Prostate gland (tissue), 2 donors: ENCODE data around the gene SRGAP1. TPM values are rescaled to one million over a fixed set of nuclear protein-coding genes. Genes with fewer than 3 reads are reported as not detected.

Source experiments
- DNase-seq: peaks from one replicate; pipeline ENCODE4 v3.0.0-alpha.2; 2019; ENCODE audit warnings: low spot score
- H3K27ac ChIP-seq, 2 donors: fragments of 200-600 bp; sonication (generic); 2 replicates each; pipeline ENCODE4 v1.5.1; 2017 to 2019
- H3K27me3 ChIP-seq: fragments of 200-600 bp; sonication (generic); replicated peaks from 2 replicates; pipeline ENCODE4 v1.5.1; 2019; ENCODE audit not compliant: insufficient read depth
- H3K36me3 ChIP-seq, 2 donors: fragments of 200-600 bp; sonication (generic); 1 replicate in 1 of 2; 2 replicates in 1 of 2; pipeline versions ENCODE4 v1.5.1 to v1.8.1; 2017 to 2019
- H3K4me1 ChIP-seq: fragments of 200-600 bp; sonication (generic); replicated peaks from 2 replicates; pipeline ENCODE4 v1.5.1; 2019
- H3K4me3 ChIP-seq, 2 donors: fragments of 200-600 bp; sonication (generic); 2 replicates each; pipeline ENCODE4 v1.5.1; 2017 to 2019
- H3K9me3 ChIP-seq: fragments of 200-600 bp; sonication (generic); 2 replicates; pipeline ENCODE4 v1.5.1; 2017
- POLR2A ChIP-seq: fragments of 450-650 bp; IDR thresholded peaks from one replicate; pipeline ENCODE4 v1.6.1; 2016; ENCODE audit warnings: antibody characterized with exemption, mild to moderate bottlenecking
- POLR2AphosphoS5 ChIP-seq: sonication (generic); formaldehyde crosslinking; IDR thresholded peaks from one replicate; pipeline ENCODE4 v1.6.1; 2017; ENCODE audit warnings: antibody characterized with exemption
- whole genome bisulfite sequencing: methylation state at CpG from one replicate; pipeline ENCODE4 v1.1.5; 2018; 5-methylcytosine and 5-hydroxymethylcytosine counted together
- intact Hi-C: fragments of 100-400 bp; cut with DNase I; formaldehyde crosslinking; loops from one replicate; pipeline ENCODE4 v1.14.2; 2022
- total RNA-seq, 2 donors: library from RNA; depleted of rRNA; stranded (reverse); fragments of >200 nt; gene quantifications; one replicate each; pipeline ENCODE4 v1.1.0, GENCODE V29; 2016
- TF ChIP-seq, protein P1 (sequence below), 4 experiments: fragments of 200-600 bp in 2 of 4; fragments of 450-650 bp in 2 of 4; sonication (generic) in 2 of 4; IDR thresholded peaks; 1 replicate in 3 of 4; 2 replicates in 1 of 4; pipeline ENCODE4 v1.5.1; 2016 to 2019; ENCODE audit warnings: antibody characterized with exemption in 4 of 4, mild to moderate bottlenecking in 2 of 4, moderate library complexity in 2 of 4

Gene SRGAP1
- total RNA-seq, 2 donors from 2014 or later, result 4.6 to 16.1 TPM

DNA sequence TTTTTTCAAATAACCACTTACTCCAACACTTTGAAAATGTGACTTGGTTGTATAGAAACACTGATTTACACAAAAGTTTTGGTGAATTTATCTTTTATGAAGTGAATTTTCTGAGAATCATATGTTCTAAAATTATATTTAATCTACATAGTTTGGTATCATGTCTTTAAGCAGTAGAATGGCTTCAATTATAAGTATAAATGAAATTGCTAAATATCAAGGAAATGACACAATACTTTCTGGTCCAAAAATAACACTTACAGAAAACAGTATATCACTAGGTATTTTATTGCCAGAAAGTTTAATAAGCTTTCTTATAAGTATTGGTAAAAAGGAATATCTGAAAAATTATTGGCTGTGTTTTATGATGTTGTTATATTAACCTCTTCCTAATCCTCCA lies 90.9 kb downstream of the SRGAP1 start:
- H3K9me3 ChIP-seq, result no peaks in the 10 kb centered on the region
- DNase-seq, result no peak
- no peak overlapping the region for H3K4me3 ChIP-seq
- intact Hi-C loops, result no loop called here
- H3K27me3 ChIP-seq, result no peaks in the 10 kb centered on the region
- H3K36me3 ChIP-seq, result no peaks in the 10 kb centered on the region
- H3K4me1 ChIP-seq, result no peaks in the 10 kb centered on the region
- H3K27ac ChIP-seq, result no peak overlapping the region
- TF ChIP-seq, protein P1, sequence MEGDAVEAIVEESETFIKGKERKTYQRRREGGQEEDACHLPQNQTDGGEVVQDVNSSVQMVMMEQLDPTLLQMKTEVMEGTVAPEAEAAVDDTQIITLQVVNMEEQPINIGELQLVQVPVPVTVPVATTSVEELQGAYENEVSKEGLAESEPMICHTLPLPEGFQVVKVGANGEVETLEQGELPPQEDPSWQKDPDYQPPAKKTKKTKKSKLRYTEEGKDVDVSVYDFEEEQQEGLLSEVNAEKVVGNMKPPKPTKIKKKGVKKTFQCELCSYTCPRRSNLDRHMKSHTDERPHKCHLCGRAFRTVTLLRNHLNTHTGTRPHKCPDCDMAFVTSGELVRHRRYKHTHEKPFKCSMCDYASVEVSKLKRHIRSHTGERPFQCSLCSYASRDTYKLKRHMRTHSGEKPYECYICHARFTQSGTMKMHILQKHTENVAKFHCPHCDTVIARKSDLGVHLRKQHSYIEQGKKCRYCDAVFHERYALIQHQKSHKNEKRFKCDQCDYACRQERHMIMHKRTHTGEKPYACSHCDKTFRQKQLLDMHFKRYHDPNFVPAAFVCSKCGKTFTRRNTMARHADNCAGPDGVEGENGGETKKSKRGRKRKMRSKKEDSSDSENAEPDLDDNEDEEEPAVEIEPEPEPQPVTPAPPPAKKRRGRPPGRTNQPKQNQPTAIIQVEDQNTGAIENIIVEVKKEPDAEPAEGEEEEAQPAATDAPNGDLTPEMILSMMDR (IDR thresholded peaks at IDR 0.05), result no peak
- TF ChIP-seq POLR2AphosphoS5, result no peak
- no peak for TF ChIP-seq POLR2A

DNA sequence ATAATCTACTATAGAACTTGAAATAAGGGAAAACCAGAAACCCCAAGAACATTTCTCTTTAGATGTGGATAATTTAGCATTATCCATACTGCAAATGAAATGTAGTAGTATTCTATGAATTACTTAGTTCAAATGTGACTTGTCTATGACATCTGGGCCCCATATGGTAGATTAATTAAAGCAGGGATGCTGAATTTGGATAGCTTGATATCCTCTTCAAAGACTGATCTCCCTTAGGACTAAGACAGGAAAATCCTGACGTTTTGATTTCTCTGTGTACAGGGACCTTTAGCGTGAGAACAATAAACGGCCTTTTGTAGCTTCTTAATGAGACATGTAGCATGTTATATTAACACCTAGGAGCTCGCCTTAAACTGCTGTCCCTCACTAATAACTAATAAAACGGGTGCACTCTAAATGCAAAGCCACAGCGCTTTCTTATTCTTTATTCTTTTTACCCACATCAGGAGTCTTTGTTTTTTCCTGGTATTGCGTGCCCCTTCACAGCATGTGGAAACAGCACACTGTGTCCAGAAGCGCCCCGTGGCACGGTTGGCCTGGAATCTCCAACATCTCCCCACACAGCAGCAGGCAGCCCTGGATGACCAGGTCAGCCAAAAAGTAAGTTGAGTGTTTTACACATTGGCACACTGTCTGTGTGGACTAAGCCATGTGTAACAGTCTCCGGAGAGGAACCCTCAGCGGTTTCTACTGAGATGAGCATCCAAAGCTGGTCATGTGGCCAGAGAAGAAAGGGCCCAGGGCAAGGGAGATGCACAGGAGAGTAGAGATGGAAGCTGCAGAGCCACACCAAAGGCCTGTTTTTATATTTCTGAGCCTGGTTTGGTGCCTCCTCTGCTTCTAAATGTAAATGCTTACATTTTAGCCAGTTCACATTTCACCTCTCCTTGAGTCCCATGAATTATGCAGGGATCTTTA lies 93.1 kb downstream of the SRGAP1 start:
- no peak for TF ChIP-seq POLR2AphosphoS5
- TF ChIP-seq POLR2A, result no peak
- TF ChIP-seq, protein P1 (IDR thresholded peaks at IDR 0.05), result no peak
- no peaks in the 10 kb centered on the region for H3K27me3 ChIP-seq
- WGBS, result 83% methylated on average over 12 of the region's 12 CpGs
- H3K27ac ChIP-seq, result no peak overlapping the region
- no peak for DNase-seq
- intact Hi-C loops, result no loop called here
- no peak overlapping the region for H3K4me3 ChIP-seq
- H3K9me3 ChIP-seq, result no peaks in the 10 kb centered on the region
- H3K4me1 ChIP-seq, result no peaks in the 10 kb centered on the region
- no peaks in the 10 kb centered on the region for H3K36me3 ChIP-seq

DNA sequence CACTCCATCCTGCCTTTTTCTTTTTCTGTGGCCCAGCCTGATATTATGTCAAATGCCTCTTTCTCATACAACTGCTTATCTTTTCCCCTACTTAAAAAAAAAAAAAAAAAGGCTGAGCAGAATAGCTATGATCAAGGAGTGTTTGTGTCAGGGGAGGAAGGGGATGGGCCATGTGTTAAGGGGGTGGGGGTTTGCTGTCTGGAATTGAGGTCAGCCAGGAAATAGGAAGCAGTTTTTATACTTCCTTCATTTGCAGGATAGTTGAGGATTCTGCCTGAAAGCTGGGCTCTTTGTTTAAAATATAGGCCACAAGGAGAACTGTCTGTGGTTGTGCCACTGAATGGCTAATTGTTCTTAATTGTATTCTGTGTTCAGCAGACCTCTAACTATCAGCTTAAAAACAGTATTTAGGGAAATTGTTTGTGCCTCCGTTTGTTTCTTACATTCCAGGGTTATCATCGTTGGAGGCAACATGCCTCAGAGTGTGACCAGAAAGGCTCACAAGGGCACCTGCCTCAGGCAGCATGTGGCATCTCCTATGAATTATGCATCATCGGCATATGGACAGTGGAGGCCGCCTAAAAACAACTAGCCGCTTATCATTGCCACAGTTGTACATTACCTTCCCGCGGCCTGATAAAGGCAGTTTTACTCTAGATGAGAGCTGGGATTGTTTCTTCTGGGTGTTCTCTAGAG lies 96.0 kb downstream of the SRGAP1 start:
- intact Hi-C loops, result no loop called here
- TF ChIP-seq POLR2A, result no peak
- TF ChIP-seq, protein P1 (IDR thresholded peaks at IDR 0.05), result no peak
- no peak overlapping the region for H3K4me3 ChIP-seq
- no peak overlapping the region for H3K27ac ChIP-seq
- no peaks in the 10 kb centered on the region for H3K36me3 ChIP-seq
- H3K27me3 ChIP-seq, result no peaks in the 10 kb centered on the region
- H3K4me1 ChIP-seq, result no peaks in the 10 kb centered on the region
- no peak for DNase-seq
- 86% methylated on average over 7 of the region's 7 CpGs for WGBS
- H3K9me3 ChIP-seq, result no peaks in the 10 kb centered on the region

DNA sequence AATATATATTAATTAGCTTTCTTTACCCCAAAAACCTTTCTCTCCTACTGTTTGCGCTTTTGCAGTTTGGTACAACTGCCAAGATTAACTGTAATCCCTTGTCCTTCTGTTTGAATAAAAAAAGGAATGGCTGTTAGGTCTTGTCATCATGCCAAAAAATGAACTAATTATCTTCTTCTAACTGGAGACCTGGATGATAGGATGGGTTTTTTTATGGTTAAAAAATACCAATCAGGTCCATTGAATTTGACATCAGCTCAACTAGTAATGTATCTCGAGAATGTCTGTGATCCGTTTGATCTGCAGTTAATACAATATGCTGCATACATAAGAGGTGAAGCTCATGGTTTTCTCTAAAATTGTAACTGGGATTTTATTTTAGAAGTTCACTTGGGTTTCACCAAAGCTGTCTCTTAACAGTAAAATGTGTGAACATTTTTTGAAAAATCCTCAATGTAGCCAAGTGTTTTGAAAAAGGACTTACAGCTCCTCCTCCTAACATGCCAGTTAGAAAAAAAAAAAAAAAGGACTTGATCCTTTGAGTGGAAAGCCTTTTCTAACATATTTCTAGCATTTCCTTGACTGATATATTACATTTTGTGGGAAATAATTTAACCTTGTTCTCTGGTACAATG lies 96.8 kb downstream of the SRGAP1 start:
- Histone ChIP-seq H3K4me3 (no peak overlapping the region), H3K27ac (no peak overlapping the region), H3K9me3 (no peaks in the 10 kb centered on the region), H3K4me1 (no peaks in the 10 kb centered on the region), H3K27me3 (no peaks in the 10 kb centered on the region), H3K36me3 (no peaks in the 10 kb centered on the region)
- intact Hi-C loops, result no loop called here
- no peak for TF ChIP-seq POLR2A
- TF ChIP-seq POLR2AphosphoS5, result no peak
- TF ChIP-seq, protein P1 (IDR thresholded peaks at IDR 0.05), result no peak
- WGBS, result 85% methylated on average over 3 of the region's 3 CpGs
- no peak for DNase-seq
